ENCODE data around the gene TNS3. TPM values are rescaled to one million over a fixed set of nuclear protein-coding genes. Genes with fewer than 3 reads are reported as not detected.

Gene TNS3
- polyA plus RNA-seq, 1 of the 3 experiments (the other 2 are of a cell fraction): 72.3 TPM

DNA sequence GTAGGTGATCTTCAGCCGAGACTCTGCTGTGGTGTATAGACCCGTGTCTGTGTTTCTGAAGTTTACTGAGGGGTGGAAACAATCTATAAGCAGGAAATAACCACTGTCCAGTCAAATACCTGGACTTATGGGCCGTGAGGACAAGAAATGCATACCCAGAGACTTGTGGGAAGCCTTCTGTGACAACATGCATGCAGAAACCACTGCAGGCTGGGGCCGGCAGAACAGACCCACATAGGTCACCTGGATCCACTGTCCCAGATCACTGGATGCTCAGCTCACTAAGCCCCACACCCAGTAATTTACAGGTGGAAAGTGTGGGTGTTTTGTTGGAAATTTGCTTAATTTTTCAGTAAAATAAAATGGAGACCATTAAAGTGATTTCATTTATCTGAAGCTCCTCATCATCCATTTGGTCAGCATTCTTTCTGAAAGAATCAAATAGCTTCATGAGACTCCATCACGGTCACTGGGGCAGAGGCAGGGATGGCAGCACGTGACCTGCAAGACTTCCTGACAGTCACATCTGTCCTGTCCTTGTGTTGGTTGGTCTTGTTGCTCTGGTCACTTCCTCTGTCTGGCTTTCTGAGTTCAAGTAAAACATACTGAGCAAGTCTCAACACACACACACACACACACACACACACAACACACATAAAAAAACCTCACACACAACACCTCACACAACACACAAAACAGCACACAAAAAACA, 108.3 kb downstream of the TNS3 start:
- H3K79me2 ChIP-seq (ENCODE audit: insufficient read depth): peaks cover 36% of the 10 kb centered on the region; the same call in 1 of the 2 replicates
- 93% methylated on average over 6 of the region's 6 CpGs for WGBS (ENCODE audit: low lambda C conversion rate)
- no peak overlapping the region for H3K4me2 ChIP-seq
- peaks cover 4 to 21% of the 10 kb centered on the region in 2 experiments; a peak in 3 of 4 replicates for H3K4me1 ChIP-seq (ENCODE audit: control insufficient read depth in 1 of 2, insufficient read depth in 2 of 2, low read depth in 1 of 2, low read length in 1 of 2)
- no peaks in the 10 kb centered on the region for H3K9me2 ChIP-seq
- peaks cover 4% of the 10 kb centered on the region for H3F3A ChIP-seq (replicated peaks; ENCODE audit: insufficient read depth)
- no peak for DNase-seq
- H3K9me3 ChIP-seq: no peaks in the 10 kb centered on the region
- POLR2A ChIA-PET: no interaction called here
- TF ChIP-seq NRF1 (IDR thresholded peaks at IDR 0.05; ENCODE audit: low read depth, low read length): no peak
- TF ChIP-seq JUND (IDR thresholded peaks at IDR 0.05): no peak
- no peak for TF ChIP-seq FOXM1 (IDR thresholded peaks at IDR 0.05; ENCODE audit: low read depth)
- no peak for TF ChIP-seq EP300 (IDR thresholded peaks at IDR 0.05; ENCODE audit: borderline replicate concordance in 1 of 2, low read depth in 1 of 2, low read length in 1 of 2)
- H3K27me3 ChIP-seq (ENCODE audit: insufficient read depth): no peaks in the 10 kb centered on the region
- H3K36me3 ChIP-seq (replicated peaks in 1 of 2; ENCODE audit: control insufficient read depth in 1 of 2, insufficient read depth in 2 of 2, low read length in 1 of 2): peaks cover 0 to 3% of the 10 kb centered on the region in 2 experiments
- CTCF ChIA-PET: no interaction called here
- H3K9ac ChIP-seq: no peak overlapping the region
- no peaks in the 10 kb centered on the region for H4K20me1 ChIP-seq (ENCODE audit: insufficient read depth)
- H3K4me3 ChIP-seq (ENCODE audit: low read depth in 2 of 2, low read length in 1 of 2): no peak overlapping the region
- H2AFZ ChIP-seq (ENCODE audit: low read depth): no peak overlapping the region
- H3K27ac ChIP-seq (ENCODE audit: low read depth in 2 of 2, low read length in 1 of 2): no peak overlapping the region

DNA sequence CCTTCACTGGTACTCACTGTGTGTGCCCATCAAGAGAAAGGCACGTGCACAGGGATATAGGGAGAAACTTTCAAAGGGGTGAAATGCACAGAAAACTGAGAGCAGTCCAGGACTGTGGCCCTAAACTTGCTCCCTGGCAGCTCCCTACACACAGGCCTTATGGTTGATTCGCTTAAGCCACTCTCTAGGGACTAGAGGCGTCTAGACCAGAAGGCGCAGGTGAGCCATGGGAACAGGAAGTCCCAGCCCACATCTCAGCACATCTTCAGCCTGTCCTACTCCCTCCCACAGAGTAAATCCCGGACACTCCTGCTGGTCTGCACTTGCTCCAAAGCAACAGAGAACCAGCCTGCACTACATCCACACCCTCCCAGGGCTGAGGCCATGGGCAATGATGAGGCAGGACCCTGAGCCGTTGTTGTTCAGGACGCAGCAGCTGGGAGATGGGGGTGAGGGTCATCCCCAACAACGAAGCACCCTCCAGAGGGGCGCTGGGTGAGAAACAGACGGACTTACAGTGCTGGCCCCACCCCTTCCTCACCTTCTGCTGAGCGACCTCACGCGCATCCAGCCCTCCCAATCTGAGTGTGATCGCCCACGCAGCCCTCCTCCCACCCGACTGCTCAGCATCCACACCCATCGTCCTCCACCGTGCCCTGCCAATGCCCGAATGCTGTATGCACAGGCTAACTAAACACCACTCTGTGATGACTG, 109.3 kb downstream of the TNS3 start:
- ChIA-PET CTCF (no interaction called here), POLR2A (no interaction called here)
- no peak overlapping the region for H2AFZ ChIP-seq (ENCODE audit: low read depth)
- H3F3A ChIP-seq (replicated peaks; ENCODE audit: insufficient read depth): peaks cover 4% of the 10 kb centered on the region
- no peaks in the 10 kb centered on the region for H4K20me1 ChIP-seq (ENCODE audit: insufficient read depth)
- no peak overlapping the region for H3K9ac ChIP-seq
- H3K9me3 ChIP-seq: no peaks in the 10 kb centered on the region
- WGBS (ENCODE audit: low lambda C conversion rate): 94% methylated on average over 18 of the region's 19 CpGs
- no peak overlapping the region for H3K4me3 ChIP-seq (ENCODE audit: low read depth in 2 of 2, low read length in 1 of 2)
- no peaks in the 10 kb centered on the region for H3K9me2 ChIP-seq
- no peak overlapping the region for H3K27ac ChIP-seq (ENCODE audit: low read depth in 2 of 2, low read length in 1 of 2)
- H3K36me3 ChIP-seq (replicated peaks in 1 of 2; ENCODE audit: control insufficient read depth in 1 of 2, insufficient read depth in 2 of 2, low read length in 1 of 2): no peaks in the 10 kb centered on the region
- TF ChIP-seq, protein P1, sequence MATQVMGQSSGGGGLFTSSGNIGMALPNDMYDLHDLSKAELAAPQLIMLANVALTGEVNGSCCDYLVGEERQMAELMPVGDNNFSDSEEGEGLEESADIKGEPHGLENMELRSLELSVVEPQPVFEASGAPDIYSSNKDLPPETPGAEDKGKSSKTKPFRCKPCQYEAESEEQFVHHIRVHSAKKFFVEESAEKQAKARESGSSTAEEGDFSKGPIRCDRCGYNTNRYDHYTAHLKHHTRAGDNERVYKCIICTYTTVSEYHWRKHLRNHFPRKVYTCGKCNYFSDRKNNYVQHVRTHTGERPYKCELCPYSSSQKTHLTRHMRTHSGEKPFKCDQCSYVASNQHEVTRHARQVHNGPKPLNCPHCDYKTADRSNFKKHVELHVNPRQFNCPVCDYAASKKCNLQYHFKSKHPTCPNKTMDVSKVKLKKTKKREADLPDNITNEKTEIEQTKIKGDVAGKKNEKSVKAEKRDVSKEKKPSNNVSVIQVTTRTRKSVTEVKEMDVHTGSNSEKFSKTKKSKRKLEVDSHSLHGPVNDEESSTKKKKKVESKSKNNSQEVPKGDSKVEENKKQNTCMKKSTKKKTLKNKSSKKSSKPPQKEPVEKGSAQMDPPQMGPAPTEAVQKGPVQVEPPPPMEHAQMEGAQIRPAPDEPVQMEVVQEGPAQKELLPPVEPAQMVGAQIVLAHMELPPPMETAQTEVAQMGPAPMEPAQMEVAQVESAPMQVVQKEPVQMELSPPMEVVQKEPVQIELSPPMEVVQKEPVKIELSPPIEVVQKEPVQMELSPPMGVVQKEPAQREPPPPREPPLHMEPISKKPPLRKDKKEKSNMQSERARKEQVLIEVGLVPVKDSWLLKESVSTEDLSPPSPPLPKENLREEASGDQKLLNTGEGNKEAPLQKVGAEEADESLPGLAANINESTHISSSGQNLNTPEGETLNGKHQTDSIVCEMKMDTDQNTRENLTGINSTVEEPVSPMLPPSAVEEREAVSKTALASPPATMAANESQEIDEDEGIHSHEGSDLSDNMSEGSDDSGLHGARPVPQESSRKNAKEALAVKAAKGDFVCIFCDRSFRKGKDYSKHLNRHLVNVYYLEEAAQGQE (IDR thresholded peaks at IDR 0.05; ENCODE audit: low read depth, low read length): no peak
- no peak for TF ChIP-seq CHD2 (IDR thresholded peaks at IDR 0.05; ENCODE audit: low read length, partially characterized antibody)
- no peak for TF ChIP-seq GATA2 (CRISPR knock-in tag; IDR thresholded peaks at IDR 0.05)
- TF ChIP-seq, protein P2, sequence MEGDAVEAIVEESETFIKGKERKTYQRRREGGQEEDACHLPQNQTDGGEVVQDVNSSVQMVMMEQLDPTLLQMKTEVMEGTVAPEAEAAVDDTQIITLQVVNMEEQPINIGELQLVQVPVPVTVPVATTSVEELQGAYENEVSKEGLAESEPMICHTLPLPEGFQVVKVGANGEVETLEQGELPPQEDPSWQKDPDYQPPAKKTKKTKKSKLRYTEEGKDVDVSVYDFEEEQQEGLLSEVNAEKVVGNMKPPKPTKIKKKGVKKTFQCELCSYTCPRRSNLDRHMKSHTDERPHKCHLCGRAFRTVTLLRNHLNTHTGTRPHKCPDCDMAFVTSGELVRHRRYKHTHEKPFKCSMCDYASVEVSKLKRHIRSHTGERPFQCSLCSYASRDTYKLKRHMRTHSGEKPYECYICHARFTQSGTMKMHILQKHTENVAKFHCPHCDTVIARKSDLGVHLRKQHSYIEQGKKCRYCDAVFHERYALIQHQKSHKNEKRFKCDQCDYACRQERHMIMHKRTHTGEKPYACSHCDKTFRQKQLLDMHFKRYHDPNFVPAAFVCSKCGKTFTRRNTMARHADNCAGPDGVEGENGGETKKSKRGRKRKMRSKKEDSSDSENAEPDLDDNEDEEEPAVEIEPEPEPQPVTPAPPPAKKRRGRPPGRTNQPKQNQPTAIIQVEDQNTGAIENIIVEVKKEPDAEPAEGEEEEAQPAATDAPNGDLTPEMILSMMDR (IDR thresholded peaks at IDR 0.05): no peak
- no peak for TF ChIP-seq TCF12 (IDR thresholded peaks at IDR 0.05)
- no peak for TF ChIP-seq EP300 (IDR thresholded peaks at IDR 0.05; ENCODE audit: borderline replicate concordance in 1 of 2, low read depth in 1 of 2, low read length in 1 of 2)
- TF ChIP-seq USF2 (IDR thresholded peaks at IDR 0.05; ENCODE audit: borderline replicate concordance, low read depth, low read length): no peak
- no peak for TF ChIP-seq MEF2A (IDR thresholded peaks at IDR 0.05; ENCODE audit: borderline replicate concordance, low read depth)
- no peak for TF ChIP-seq MAX (IDR thresholded peaks at IDR 0.05; ENCODE audit: low read depth)
- TF ChIP-seq FOXM1 (IDR thresholded peaks at IDR 0.05; ENCODE audit: low read depth): no peak
- TF ChIP-seq SMC3 (IDR thresholded peaks at IDR 0.05; ENCODE audit: low read depth, low read length): no peak
- TF ChIP-seq TAF1 (IDR thresholded peaks at IDR 0.05; ENCODE audit: borderline replicate concordance, low read depth, low read length): no peak
- no peak for TF ChIP-seq NFIC (IDR thresholded peaks at IDR 0.05; ENCODE audit: borderline replicate concordance)
- TF ChIP-seq RFX5 (IDR thresholded peaks at IDR 0.05; ENCODE audit: low read length): no peak
- peaks cover 30% of the 10 kb centered on the region; the same call in 1 of the 2 replicates for H3K79me2 ChIP-seq (ENCODE audit: insufficient read depth)
- H3K4me1 ChIP-seq (ENCODE audit: control insufficient read depth in 1 of 2, insufficient read depth in 2 of 2, low read depth in 1 of 2, low read length in 1 of 2): peaks cover 0 to 16% of the 10 kb centered on the region in 2 experiments; a peak in 3 of 4 replicates
- H3K4me2 ChIP-seq: no peak overlapping the region
- DNase-seq: no peak
- H3K27me3 ChIP-seq (ENCODE audit: insufficient read depth): no peaks in the 10 kb centered on the region

All from SK-N-SH (cell line).